Measurements from ENCODE around the gene PAF1. TPM values are rescaled to one million over a fixed set of nuclear protein-coding genes. Genes with fewer than 3 reads are reported as not detected.
"Not testable (repeated sequence)": the region's sequence is repeated elsewhere in the genome, so short reads cannot be mapped to it uniquely, and the experiment has no call there.

The PAF1 gene
- total RNA-seq, 1 experiment from 2014 or later = 53.5 TPM

DNA sequence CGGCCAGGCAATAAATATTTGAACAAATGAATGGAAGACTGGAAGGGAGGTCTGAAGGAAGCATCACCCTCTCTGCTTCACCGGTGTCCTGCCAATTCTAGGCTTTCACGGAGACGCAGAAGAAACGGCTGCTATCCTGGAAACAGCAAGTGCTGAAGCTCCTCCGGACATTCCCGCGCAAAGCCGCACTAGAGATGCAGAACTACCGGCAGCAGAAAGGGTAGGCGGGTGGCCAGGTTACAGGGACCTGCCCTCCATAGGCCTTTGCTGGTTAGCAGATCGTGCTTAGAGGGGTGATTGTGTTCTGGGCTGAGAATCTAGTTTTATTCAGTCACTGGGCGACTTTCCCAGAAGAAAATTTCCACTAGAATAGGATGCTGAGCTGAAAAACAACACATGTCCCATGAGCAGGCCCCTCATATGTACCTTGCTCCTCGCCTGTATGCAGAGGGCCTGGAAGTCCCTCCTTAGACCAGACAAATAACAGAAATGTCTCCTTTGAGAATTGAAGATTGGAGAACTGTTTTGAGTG is 11.0 kb downstream of the PAF1 start:
- Histone ChIP-seq H3K79me2 (ENCODE audit: insufficient read depth, low read length) (no peaks in the 10 kb centered on the region), H3K9me3 (ENCODE audit: control insufficient read depth in 1 of 2, insufficient read depth in 1 of 2, low read depth in 1 of 2, low read length in 2 of 2) (no peaks in the 10 kb centered on the region), H3K36me3 (ENCODE audit: control insufficient read depth in 1 of 2, insufficient read depth in 2 of 2, low read length in 2 of 2) (peaks cover 51 to 64% of the 10 kb centered on the region in 2 experiments; a peak in 3 of 4 replicates), H3K4me1 (ENCODE audit: control insufficient read depth in 1 of 2, insufficient read depth in 2 of 2, low read length in 2 of 2) (no peaks in the 10 kb centered on the region), H4K20me1 (ENCODE audit: insufficient read depth) (no peaks in the 10 kb centered on the region), H3K27ac (ENCODE audit: low read depth, low read length) (no peak overlapping the region), H3K27me3 (ENCODE audit: insufficient read depth, low read length) (no peaks in the 10 kb centered on the region), H3K9ac (ENCODE audit: low read length) (no peak overlapping the region), H3K9me2 (ENCODE audit: insufficient read depth) (no peaks in the 10 kb centered on the region), H2AFZ (ENCODE audit: low read depth, low read length, poor library complexity, severe bottlenecking) (no peak overlapping the region), H3K4me2 (ENCODE audit: low read length) (no peak overlapping the region), H3K4me3 (replicated peaks in 1 of 2; ENCODE audit: low read depth in 1 of 2, low read length in 2 of 2) (no peak overlapping the region)
- no peak for ATAC-seq
- ChIA-PET RAD21 (ENCODE audit: low non-redundant PET in 1 of 2, low total read pairs in 2 of 2, uncharacterized antibody in 2 of 2, unreplicated experiment in 2 of 2) (no interaction called here), POLR2A (interaction anchor here (0.6 kb wide), 1 partner anchor 13 kb away, joined by 3 read pairs; no protein-coding TSS in a partner anchor), CTCF (no interaction called here)
- TF ChIP-seq POLR2A (IDR thresholded peaks at IDR 0.05; ENCODE audit: borderline replicate concordance, extremely low read depth, insufficient read depth, insufficient read length) = no peak
- no peak for TF ChIP-seq POLR2AphosphoS5 (IDR thresholded peaks at IDR 0.05; ENCODE audit: low read depth, low read length)
- TF ChIP-seq TCF7L2 (IDR thresholded peaks at IDR 0.05; ENCODE audit: borderline replicate concordance, extremely low read depth, insufficient read depth, insufficient read length) = no peak
- no peak for TF ChIP-seq ELF1 (IDR thresholded peaks at IDR 0.05; ENCODE audit: borderline replicate concordance, low read depth)
- TF ChIP-seq YY1 (IDR thresholded peaks at IDR 0.05; ENCODE audit: extremely low read depth, insufficient replicate concordance, low read depth, low read length) = no peak
- no TSS peak for BruUV-seq (replicated peaks)
- intact Hi-C loops (cut with micrococcal nuclease) = no loop called here
- DNase-seq (ENCODE audit: low read depth, low spot score) = no peak

DNA sequence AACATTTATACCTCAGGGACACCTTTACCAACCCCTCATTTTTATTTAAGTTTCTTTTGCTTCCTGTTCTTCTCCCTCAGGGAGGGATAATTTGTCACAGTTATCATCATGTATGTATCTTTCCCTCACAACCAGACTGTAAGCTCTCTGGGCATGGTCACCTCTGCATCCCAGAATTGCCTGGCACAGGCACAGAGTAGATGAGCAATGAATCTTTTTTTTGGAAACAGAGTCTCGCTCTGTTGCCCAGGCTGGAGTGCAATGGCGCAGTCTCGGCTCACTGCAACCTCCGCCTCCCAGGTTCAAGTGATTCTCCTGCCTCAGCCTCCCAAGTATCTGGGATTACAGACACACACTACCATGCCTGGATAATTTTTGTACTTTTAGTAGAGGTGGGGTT is 11.5 kb downstream of the PAF1 start:
- H3K27ac ChIP-seq (ENCODE audit: low read depth, low read length); H3K4me3 ChIP-seq (replicated peaks in 1 of 2; ENCODE audit: low read depth in 1 of 2, low read length in 2 of 2); H3K9me3 ChIP-seq (ENCODE audit: control insufficient read depth in 1 of 2, insufficient read depth in 1 of 2, low read depth in 1 of 2, low read length in 2 of 2); intact Hi-C loops (cut with micrococcal nuclease); H3K27me3 ChIP-seq (ENCODE audit: insufficient read depth, low read length); H3K9ac ChIP-seq (ENCODE audit: low read length); H4K20me1 ChIP-seq (ENCODE audit: insufficient read depth); H3K79me2 ChIP-seq (ENCODE audit: insufficient read depth, low read length); H3K4me1 ChIP-seq (ENCODE audit: control insufficient read depth in 1 of 2, insufficient read depth in 2 of 2, low read length in 2 of 2); CTCF ChIA-PET; RAD21 ChIA-PET (ENCODE audit: low non-redundant PET in 1 of 2, low total read pairs in 2 of 2, uncharacterized antibody in 2 of 2, unreplicated experiment in 2 of 2); DNase-seq (ENCODE audit: low read depth, low spot score); ATAC-seq; H3K9me2 ChIP-seq (ENCODE audit: insufficient read depth); POLR2A ChIA-PET; BruUV-seq (replicated peaks); H2AFZ ChIP-seq (ENCODE audit: low read depth, low read length, poor library complexity, severe bottlenecking); H3K4me2 ChIP-seq (ENCODE audit: low read length): not testable (repeated sequence)
- H3K36me3 ChIP-seq (ENCODE audit: control insufficient read depth in 1 of 2, insufficient read depth in 2 of 2, low read length in 2 of 2) = peaks cover 51 to 60% of the 10 kb centered on the region in 2 experiments; a peak in 3 of 4 replicates
